HCT116 (cell line): ENCODE measurements around the gene OR5C1. TPM values are rescaled to one million over a fixed set of nuclear protein-coding genes. Genes with fewer than 3 reads are reported as not detected.

Experiments used
- ATAC-seq: fragments of 200-7000 bp; cut with Tn5 transposase; 2 replicates; pipeline ENCODE4 v1.9.1; 2020; ENCODE audit warnings: mild to moderate bottlenecking, moderate library complexity
- BruUV-seq: library from RNA; stranded (reverse); fragments of 400-500 nt; replicated peaks from 2 replicates; lab custom pipeline; 2021; lab: Mats Ljungman, UMichigan
- CTCF ChIA-PET: fragments of 300-600 bp; sonication (Branson Sonifier 250); formaldehyde crosslinking; loops from one replicate; lab custom pipeline; 2021; ENCODE audit warnings: antibody characterized with exemption; lab: Charles Lee
- POLR2A ChIA-PET: fragments of 300-600, 350-600 bp; sonication (Branson Sonifier 250); formaldehyde crosslinking; loops from one replicate; lab custom pipeline; 2021; ENCODE audit warnings: antibody characterized with exemption; lab: Charles Lee
- RAD21 ChIA-PET, 2 experiments: fragments of 300-600 bp; sonication (Branson Sonifier 250); formaldehyde crosslinking; loops; one replicate each; lab custom pipeline; 2023; ENCODE audit warnings: low total read pairs in 2 of 2; ENCODE audit not compliant: uncharacterized antibody in 2 of 2, unreplicated experiment in 2 of 2, low non-redundant PET in 1 of 2; lab: Charles Lee
- DNase-seq: peaks from one replicate; pipeline ENCODE4 v3.0.0-alpha.2; 2010; ENCODE audit warnings: low read depth, low spot score
- H2AFZ ChIP-seq: fragments of 200-600 bp; shearing (Covaris generic), sonication (generic); 2 replicates; pipeline ENCODE4 v1.6.1; 2017; ENCODE audit warnings: low read depth, mixed run types, mixed read lengths, antibody characterized with exemption, low read length; ENCODE audit not compliant: poor library complexity, severe bottlenecking
- H3K27ac ChIP-seq: 2 replicates; pipeline ENCODE4 v1.5.1; 2012; ENCODE audit warnings: low read depth, low read length
- H3K27me3 ChIP-seq: fragments of 200-600 bp; sonication (generic); 2 replicates; pipeline ENCODE4 v1.6.1; 2016; ENCODE audit warnings: mixed run types, low read length, mixed read lengths; ENCODE audit not compliant: insufficient read depth
- H3K36me3 ChIP-seq, 2 experiments: fragments of 200-500 bp in 1 of 2; fragments of 200-600 bp in 1 of 2; sonication (Bioruptor generic) in 1 of 2; sonication (generic) in 1 of 2; 2 replicates each; pipeline versions ENCODE4 v1.5.1 to v1.6.1; 2014 to 2016; ENCODE audit warnings: low read length in 2 of 2, inconsistent platforms in 1 of 2, mixed read lengths in 1 of 2, mixed run types in 1 of 2; ENCODE audit not compliant: insufficient read depth in 2 of 2, control insufficient read depth in 1 of 2
- H3K4me1 ChIP-seq, 2 experiments: fragments of 200-600 bp in 1 of 2; sonication (generic) in 1 of 2; 2 replicates each; pipeline versions ENCODE4 v1.5.1 to v1.6.1; 2012 to 2017; ENCODE audit warnings: low read length in 2 of 2, inconsistent platforms in 1 of 2, mild to moderate bottlenecking in 1 of 2, mixed read lengths in 1 of 2, mixed run types in 1 of 2, moderate library complexity in 1 of 2; ENCODE audit not compliant: insufficient read depth in 2 of 2, control insufficient read depth in 1 of 2
- H3K4me2 ChIP-seq: fragments of 200-600 bp; sonication (generic); 2 replicates; pipeline ENCODE4 v1.6.1; 2017; ENCODE audit warnings: mixed run types, low read length, mixed read lengths
- H3K4me3 ChIP-seq, 2 experiments: fragments of 200-600 bp in 1 of 2; sonication (generic) in 1 of 2; replicated peaks in 1 of 2; 2 replicates each; pipeline ENCODE4 v1.5.1; 2011 to 2016; ENCODE audit warnings: low read length in 2 of 2, control low read depth in 1 of 2, low read depth in 1 of 2, mild to moderate bottlenecking in 1 of 2, mixed read lengths in 1 of 2, mixed run types in 1 of 2
- H3K79me2 ChIP-seq: fragments of 200-600 bp; sonication (generic); 2 replicates; pipeline ENCODE4 v1.6.1; 2017; ENCODE audit warnings: mild to moderate bottlenecking, mixed run types, low read length, moderate library complexity, mixed read lengths; ENCODE audit not compliant: insufficient read depth
- H3K9ac ChIP-seq: fragments of 200-600 bp; sonication (generic); 2 replicates; pipeline ENCODE4 v1.6.1; 2016; ENCODE audit warnings: low read length, mixed read lengths
- H3K9me2 ChIP-seq: fragments of 200-600 bp; sonication (generic), shearing (Covaris generic); 2 replicates; pipeline ENCODE4 v1.6.1; 2017; ENCODE audit warnings: mixed run types, mild to moderate bottlenecking, moderate library complexity; ENCODE audit not compliant: insufficient read depth
- H3K9me3 ChIP-seq, 2 experiments: fragments of 200-500 bp in 1 of 2; fragments of 200-600 bp in 1 of 2; sonication (Bioruptor generic) in 1 of 2; sonication (generic) in 1 of 2; 2 replicates each; pipeline ENCODE4 v1.6.1; 2014 to 2017; ENCODE audit warnings: low read length in 2 of 2, mixed read lengths in 2 of 2, inconsistent platforms in 1 of 2, low read depth in 1 of 2, mild to moderate bottlenecking in 1 of 2, mixed run types in 1 of 2, moderate library complexity in 1 of 2; ENCODE audit not compliant: control insufficient read depth in 1 of 2, insufficient read depth in 1 of 2
- H4K20me1 ChIP-seq: fragments of 200-600 bp; sonication (generic), shearing (Covaris generic); 2 replicates; pipeline ENCODE4 v1.6.1; 2017; ENCODE audit warnings: mixed run types, mild to moderate bottlenecking, moderate library complexity; ENCODE audit not compliant: insufficient read depth
- CEBPB ChIP-seq: IDR thresholded peaks from 2 replicates; pipeline ENCODE4 v1.6.1; 2012; ENCODE audit warnings: low read depth
- EGR1 ChIP-seq: IDR thresholded peaks from 2 replicates; pipeline ENCODE4 v1.6.1; 2012; ENCODE audit warnings: low read depth
- ELF1 ChIP-seq: IDR thresholded peaks from 2 replicates; pipeline ENCODE4 v1.6.1; 2012; ENCODE audit warnings: low read depth, borderline replicate concordance
- EZH2 ChIP-seq: fragments of 200-600 bp; sonication (generic); IDR thresholded peaks from 2 replicates; pipeline ENCODE4 v1.6.1; 2017; ENCODE audit warnings: antibody characterized with exemption, mixed run types
- EZH2phosphoT487 ChIP-seq: fragments of 200-600 bp; IDR thresholded peaks from 2 replicates; pipeline ENCODE4 v1.6.1; 2018; ENCODE audit warnings: antibody characterized with exemption, borderline replicate concordance
- FOSL1 ChIP-seq: IDR thresholded peaks from 2 replicates; pipeline ENCODE4 v1.6.1; 2012; ENCODE audit warnings: low read depth
- JUND ChIP-seq: IDR thresholded peaks from 2 replicates; pipeline ENCODE4 v1.6.1; 2012
- POLR2A ChIP-seq: IDR thresholded peaks from 2 replicates; pipeline ENCODE4 v1.7.0; 2011; ENCODE audit warnings: borderline replicate concordance; ENCODE audit not compliant: insufficient read depth, insufficient read length; ENCODE audit errors: extremely low read depth
- POLR2AphosphoS5 ChIP-seq: IDR thresholded peaks from 2 replicates; pipeline ENCODE4 v1.6.1; 2011; ENCODE audit warnings: mild to moderate bottlenecking, low read depth, low read length, moderate library complexity
- SIN3A ChIP-seq: IDR thresholded peaks from 2 replicates; pipeline ENCODE4 v1.6.1; 2012; ENCODE audit warnings: low read depth
- TCF7L2 ChIP-seq: IDR thresholded peaks from 2 replicates; pipeline ENCODE4 v1.7.0; 2011; ENCODE audit warnings: borderline replicate concordance, inconsistent platforms; ENCODE audit not compliant: insufficient read depth, insufficient read length; ENCODE audit errors: extremely low read depth
- intact Hi-C: fragments of 100-400 bp; cut with micrococcal nuclease; formaldehyde crosslinking; loops from 2 replicates; pipeline ENCODE4 v1.10.0; 2022
- total RNA-seq: library from RNA; stranded (reverse); gene quantifications from one replicate; pipeline ENCODE4 v1.2.1, GENCODE V29; 2021; ENCODE audit not compliant: unreplicated experiment
- TF ChIP-seq, protein P1 (sequence below), 3 experiments: fragments of 200-600 bp in 1 of 3; sonication (generic) in 1 of 3; IDR thresholded peaks in 2 of 3; conservative IDR thresholded peaks in 1 of 3; 2 replicates each; pipeline ENCODE4 v1.5.1; 2012 to 2017; ENCODE audit warnings: low read depth in 2 of 3, low read length in 2 of 3, antibody characterized with exemption in 1 of 3, borderline replicate concordance in 1 of 3, control low read depth in 1 of 3, mild to moderate bottlenecking in 1 of 3, mixed read lengths in 1 of 3, mixed run types in 1 of 3, moderate library complexity in 1 of 3; ENCODE audit not compliant: insufficient read depth in 1 of 3
- TF ChIP-seq, protein P2 (sequence below): IDR thresholded peaks from 2 replicates; pipeline ENCODE4 v1.6.1; 2011; ENCODE audit warnings: mild to moderate bottlenecking, low read length, moderate library complexity; ENCODE audit not compliant: insufficient replicate concordance; ENCODE audit errors: extremely low read depth

OR5C1 gene
- total RNA-seq, 1 experiment from 2014 or later: not detected

DNA sequence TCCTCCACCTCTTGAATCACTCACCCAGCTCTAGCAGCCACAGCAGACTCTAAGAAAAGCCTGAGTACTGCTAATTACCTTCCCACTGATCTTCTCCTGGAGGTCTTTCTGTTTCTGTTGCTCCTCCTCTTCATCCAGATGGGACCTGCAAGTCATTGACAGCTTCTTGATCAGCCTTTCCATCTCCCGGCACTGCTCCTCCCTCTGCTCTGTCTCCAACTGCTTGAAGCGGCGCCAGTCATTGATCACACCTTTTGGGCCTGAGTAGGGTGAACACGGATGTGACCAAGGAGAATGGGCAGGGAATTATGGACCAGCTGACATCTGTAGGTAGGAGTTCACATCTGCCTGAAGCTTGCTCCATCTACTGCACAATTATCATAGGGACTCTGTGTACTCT lies 34.2 kb downstream of the OR5C1 start:
- Histone ChIP-seq H3K36me3 (peaks cover 17 to 19% of the 10 kb centered on the region in 2 experiments; a peak in 3 of 4 replicates), H3K9me2 (no peaks in the 10 kb centered on the region), H3K4me3 (no peak overlapping the region), H3K79me2 (peaks cover 32% of the 10 kb centered on the region), H3K4me1 (peaks cover 7 to 10% of the 10 kb centered on the region in 2 experiments; a peak in 3 of 4 replicates), H3K27ac (no peak overlapping the region), H3K9me3 (no peaks in the 10 kb centered on the region), H3K4me2 (no peak overlapping the region), H3K9ac (no peak overlapping the region), H3K27me3 (no peaks in the 10 kb centered on the region), H4K20me1 (no peaks in the 10 kb centered on the region), H2AFZ (no peak overlapping the region)
- ChIA-PET CTCF (no interaction called here), POLR2A (no interaction called here), RAD21 (interaction anchor here in 1 of 2 experiments (0.6 kb wide), 1 partner anchor 118 kb away, joined by 3 read pairs; the partner anchor contains the start of gene RABGAP1)
- no TSS peak for BruUV-seq
- ATAC-seq (no peak), DNase-seq (no peak)
- TF ChIP-seq ELF1: no peak
- no peak for TF ChIP-seq FOSL1
- no peak for TF ChIP-seq TCF7L2
- no peak for TF ChIP-seq POLR2A
- TF ChIP-seq CEBPB: no peak
- TF ChIP-seq, protein P1, sequence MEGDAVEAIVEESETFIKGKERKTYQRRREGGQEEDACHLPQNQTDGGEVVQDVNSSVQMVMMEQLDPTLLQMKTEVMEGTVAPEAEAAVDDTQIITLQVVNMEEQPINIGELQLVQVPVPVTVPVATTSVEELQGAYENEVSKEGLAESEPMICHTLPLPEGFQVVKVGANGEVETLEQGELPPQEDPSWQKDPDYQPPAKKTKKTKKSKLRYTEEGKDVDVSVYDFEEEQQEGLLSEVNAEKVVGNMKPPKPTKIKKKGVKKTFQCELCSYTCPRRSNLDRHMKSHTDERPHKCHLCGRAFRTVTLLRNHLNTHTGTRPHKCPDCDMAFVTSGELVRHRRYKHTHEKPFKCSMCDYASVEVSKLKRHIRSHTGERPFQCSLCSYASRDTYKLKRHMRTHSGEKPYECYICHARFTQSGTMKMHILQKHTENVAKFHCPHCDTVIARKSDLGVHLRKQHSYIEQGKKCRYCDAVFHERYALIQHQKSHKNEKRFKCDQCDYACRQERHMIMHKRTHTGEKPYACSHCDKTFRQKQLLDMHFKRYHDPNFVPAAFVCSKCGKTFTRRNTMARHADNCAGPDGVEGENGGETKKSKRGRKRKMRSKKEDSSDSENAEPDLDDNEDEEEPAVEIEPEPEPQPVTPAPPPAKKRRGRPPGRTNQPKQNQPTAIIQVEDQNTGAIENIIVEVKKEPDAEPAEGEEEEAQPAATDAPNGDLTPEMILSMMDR (IDR thresholded peaks at IDR 0.05 in 2 of 3, conservative IDR thresholded peaks at IDR 0.05 in 1 of 3; ENCODE audit: borderline replicate concordance in 1 of 3, insufficient read depth in 1 of 3, low read depth in 2 of 3, low read length in 2 of 3): no peak
- no peak for TF ChIP-seq SIN3A
- no peak for TF ChIP-seq JUND
- intact Hi-C loops: no loop called here

DNA sequence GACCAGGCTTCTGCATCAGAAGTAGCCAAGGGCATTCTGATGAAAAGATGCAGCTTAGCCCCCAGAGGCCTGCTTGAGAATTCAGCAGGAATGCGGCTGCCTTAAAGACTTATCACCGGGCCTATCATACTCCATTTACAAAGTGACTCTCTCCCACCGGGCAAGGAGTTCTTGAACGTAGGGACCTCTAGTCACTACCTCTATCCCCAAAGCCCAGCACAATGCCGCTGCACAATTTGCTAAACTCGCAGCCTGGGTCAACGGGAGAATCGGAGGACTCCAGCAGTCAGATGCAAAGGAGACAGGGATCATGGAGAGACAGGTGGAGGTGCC lies 39.0 kb downstream of the OR5C1 start:
- Histone ChIP-seq H2AFZ (no peak overlapping the region), H3K4me2 (peak overlapping the region; percentile 90), H4K20me1 (no peaks in the 10 kb centered on the region), H3K36me3 (peaks cover 7 to 11% of the 10 kb centered on the region in 2 experiments; a peak in 2 of 4 replicates), H3K9me3 (no peaks in the 10 kb centered on the region), H3K9me2 (no peaks in the 10 kb centered on the region; the same call in 1 of the 2 replicates), H3K4me3 (peak overlapping the region; percentile 82 to 84), H3K27ac (peak overlapping the region; percentile 81), H3K4me1 (peaks cover 7 to 15% of the 10 kb centered on the region in 2 experiments; a peak in 3 of 4 replicates), H3K9ac (peak overlapping the region; percentile 87), H3K27me3 (no peaks in the 10 kb centered on the region), H3K79me2 (peaks cover 33% of the 10 kb centered on the region)
- intact Hi-C loops: loop anchor here (5.0 kb wide), 1 partner anchor 525 kb away; no protein-coding TSS in a partner anchor
- RAD21 ChIA-PET: interaction anchor here in 1 of 2 experiments (1.1 kb wide), 1 partner anchor 522 kb away, joined by 5 read pairs; no protein-coding TSS in a partner anchor
- CTCF ChIA-PET: interaction anchor here (0.8 to 1.4 kb wide), 4 partner anchors 8 to 703 kb away, joined by 3 to 5 read pairs (median 5); no protein-coding TSS in a partner anchor
- peak; percentile 18 for ATAC-seq
- POLR2A ChIA-PET: interaction anchor here (1.1 kb wide), 1 partner anchor 10 kb away, joined by 5 read pairs; no protein-coding TSS in a partner anchor
- DNase-seq: no peak
- BruUV-seq: no TSS peak
- TF ChIP-seq POLR2A (no peak), EZH2phosphoT487 (no peak), EGR1 (no peak), EZH2 (no peak), POLR2AphosphoS5 (no peak), ELF1 (no peak), SIN3A (no peak)
- TF ChIP-seq, protein P1 (IDR thresholded peaks at IDR 0.05 in 2 of 3, conservative IDR thresholded peaks at IDR 0.05 in 1 of 3; ENCODE audit: borderline replicate concordance in 1 of 3, insufficient read depth in 1 of 3, low read depth in 2 of 3, low read length in 2 of 3): no peak
- TF ChIP-seq, protein P2, sequence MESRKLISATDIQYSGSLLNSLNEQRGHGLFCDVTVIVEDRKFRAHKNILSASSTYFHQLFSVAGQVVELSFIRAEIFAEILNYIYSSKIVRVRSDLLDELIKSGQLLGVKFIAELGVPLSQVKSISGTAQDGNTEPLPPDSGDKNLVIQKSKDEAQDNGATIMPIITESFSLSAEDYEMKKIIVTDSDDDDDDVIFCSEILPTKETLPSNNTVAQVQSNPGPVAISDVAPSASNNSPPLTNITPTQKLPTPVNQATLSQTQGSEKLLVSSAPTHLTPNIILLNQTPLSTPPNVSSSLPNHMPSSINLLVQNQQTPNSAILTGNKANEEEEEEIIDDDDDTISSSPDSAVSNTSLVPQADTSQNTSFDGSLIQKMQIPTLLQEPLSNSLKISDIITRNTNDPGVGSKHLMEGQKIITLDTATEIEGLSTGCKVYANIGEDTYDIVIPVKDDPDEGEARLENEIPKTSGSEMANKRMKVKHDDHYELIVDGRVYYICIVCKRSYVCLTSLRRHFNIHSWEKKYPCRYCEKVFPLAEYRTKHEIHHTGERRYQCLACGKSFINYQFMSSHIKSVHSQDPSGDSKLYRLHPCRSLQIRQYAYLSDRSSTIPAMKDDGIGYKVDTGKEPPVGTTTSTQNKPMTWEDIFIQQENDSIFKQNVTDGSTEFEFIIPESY: no peak
